GM19099 (cell line): ENCODE data around the gene HBB.
"Not testable (repeated sequence)": the region's sequence is repeated elsewhere in the genome, so short reads cannot be mapped to it uniquely, and the experiment has no call there.

Experiments
- POLR2A ChIP-seq: IDR thresholded peaks from 3 replicates; pipeline ENCODE4 v1.6.1; 2011; ENCODE audit warnings: low read depth; ENCODE audit not compliant: insufficient read length; ENCODE audit errors: extremely low read depth

HBB gene

DNA sequence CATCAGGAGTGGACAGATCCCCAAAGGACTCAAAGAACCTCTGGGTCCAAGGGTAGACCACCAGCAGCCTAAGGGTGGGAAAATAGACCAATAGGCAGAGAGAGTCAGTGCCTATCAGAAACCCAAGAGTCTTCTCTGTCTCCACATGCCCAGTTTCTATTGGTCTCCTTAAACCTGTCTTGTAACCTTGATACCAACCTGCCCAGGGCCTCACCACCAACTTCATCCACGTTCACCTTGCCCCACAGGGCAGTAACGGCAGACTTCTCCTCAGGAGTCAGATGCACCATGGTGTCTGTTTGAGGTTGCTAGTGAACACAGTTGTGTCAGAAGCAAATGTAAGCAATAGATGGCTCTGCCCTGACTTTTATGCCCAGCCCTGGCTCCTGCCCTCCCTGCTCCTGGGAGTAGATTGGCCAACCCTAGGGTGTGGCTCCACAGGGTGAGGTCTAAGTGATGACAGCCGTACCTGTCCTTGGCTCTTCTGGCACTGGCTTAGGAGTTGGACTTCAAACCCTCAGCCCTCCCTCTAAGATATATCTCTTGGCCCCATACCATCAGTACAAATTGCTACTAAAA, at the start of gene HBB:
TSS of gene HBB (minus strand) at position 340 of the 579 bp plus-strand sequence. CDS start at position 290, 50 bp downstream.
- no peak for TF ChIP-seq POLR2A

DNA sequence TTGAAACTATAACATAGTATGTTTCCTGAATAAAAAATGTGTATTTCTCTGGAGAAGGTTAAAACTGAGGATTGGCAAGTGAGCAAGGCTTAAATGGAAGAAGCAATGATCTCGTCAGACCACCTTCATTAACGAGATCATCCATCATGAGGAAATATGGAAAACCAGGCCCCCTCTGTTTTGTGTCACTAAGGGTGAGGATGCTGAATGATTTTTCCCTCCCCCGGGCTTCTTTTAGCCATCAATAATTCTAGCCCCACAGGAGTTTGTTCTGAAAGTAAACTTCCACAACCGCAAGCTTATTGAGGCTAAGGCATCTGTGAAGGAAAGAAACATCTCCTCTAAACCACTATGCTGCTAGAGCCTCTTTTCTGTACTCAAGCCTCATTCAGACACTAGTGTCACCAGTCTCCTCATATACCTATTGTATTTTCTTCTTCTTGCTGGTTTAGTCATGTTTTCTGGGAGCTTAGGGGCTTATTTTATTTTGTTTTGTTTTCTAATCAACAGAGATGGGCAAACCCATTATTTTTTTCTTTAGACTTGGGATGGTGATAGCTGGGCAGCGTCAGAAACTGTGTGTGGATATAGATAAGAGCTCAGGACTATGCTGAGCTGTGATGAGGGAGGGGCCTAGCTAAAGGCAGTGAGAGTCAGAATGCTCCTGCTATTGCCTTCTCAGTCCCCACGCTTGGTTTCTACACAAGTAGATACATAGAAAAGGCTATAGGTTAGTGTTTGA, 48.7 kb upstream of the HBB start:
- TF ChIP-seq POLR2A = no peak

DNA sequence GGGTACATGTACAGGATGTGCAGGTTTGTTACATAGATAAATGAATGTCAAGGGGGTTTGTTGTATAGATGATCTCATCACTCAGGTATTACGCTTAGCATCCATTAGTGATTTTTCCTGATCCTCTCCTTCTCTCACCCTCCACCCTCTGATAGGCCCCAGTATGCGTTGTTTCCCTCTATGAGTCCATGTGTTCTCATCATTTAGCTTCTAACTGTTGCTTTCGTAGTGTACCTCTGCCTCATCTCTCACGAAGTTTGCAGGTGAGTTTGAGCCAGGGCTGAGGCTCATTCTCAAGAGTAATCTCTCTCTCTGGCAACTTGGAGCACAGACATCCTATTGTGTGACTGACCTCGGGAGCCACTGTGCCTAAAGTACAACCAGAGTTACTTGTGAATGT, 47.5 kb upstream of the HBB start:
- TF ChIP-seq POLR2A = no peak

DNA sequence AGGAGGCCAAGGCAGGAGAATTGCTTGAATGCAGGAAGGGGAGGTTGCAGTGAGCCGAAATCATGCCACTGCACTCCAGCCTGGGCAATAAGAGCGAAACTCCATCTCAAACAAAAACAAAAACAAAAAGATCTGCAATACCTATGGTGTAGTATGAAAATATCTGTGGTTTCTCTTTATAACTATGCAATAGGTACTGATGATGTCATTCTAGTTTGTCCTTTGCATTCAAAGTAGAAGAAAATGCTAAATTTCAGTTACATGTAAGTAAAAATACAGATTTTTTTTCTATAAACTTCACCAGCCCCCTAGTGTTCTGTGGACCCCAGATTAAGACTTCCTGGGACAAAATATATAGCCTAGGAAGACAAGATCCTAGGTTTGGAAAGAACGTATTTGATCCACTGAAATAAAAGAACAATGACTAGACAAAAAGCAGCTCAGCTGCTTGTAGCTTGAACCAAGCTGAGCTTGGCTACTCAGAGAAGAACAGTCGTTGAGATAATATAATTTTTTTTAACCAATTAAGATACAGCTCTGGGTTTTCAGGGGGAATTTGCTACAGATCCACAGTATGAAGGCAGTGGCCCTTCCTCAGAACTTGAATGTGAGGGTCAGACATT, 45.6 kb upstream of the HBB start:
- no peak for TF ChIP-seq POLR2A

DNA sequence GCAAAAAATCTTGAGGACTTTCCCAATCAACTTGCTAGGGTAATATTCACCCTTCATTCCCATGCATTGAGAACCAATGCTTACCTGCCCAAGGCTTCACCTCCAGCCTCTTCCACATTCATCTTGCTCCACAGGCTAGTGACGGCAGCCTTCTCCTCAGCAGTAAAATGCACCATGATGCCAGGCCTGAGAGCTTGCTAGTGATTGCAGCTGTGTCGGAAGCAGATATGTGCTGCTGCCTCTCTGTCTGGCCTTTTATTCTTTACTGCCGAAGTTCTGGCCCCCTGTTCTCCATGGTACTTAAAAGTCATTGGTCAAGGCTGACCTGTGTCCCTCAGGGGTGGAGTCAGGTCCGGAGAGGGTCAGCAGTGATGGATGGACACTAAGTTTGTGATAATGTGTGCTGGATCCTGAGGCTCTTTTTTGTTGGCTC, 42.9 kb upstream of the HBB start, which contains the start of gene HBE1:
TSS of gene HBE1 (minus strand) at position 231 of the 433 bp plus-strand sequence. CDS start at position 176, 55 bp downstream.
- TF ChIP-seq POLR2A = no peak

DNA sequence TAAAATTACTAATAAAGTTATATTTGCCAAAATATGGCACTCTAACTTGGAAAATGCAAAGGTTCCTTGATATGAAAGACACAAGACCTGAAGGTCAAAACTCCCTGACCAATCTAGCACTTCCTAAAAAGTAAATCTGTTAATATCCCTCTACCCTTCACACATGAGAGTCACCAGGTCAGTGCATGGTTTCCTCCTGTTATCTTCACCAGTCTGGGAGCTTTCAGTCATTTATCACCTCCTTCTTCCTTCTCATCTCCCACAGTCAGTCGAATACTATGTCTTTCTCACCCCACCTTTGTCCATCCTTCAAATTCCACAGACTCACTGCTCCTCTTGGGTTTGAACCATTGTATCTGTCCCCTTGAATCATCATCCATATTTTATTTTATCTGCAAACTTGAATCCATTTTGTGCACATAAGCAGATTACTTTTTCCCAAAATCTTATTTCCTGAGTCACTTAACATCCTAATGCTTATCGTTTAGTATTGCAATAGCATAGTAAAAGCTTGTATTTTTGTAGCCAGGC, 40.2 kb upstream of the HBB start:
- no peak for TF ChIP-seq POLR2A

DNA sequence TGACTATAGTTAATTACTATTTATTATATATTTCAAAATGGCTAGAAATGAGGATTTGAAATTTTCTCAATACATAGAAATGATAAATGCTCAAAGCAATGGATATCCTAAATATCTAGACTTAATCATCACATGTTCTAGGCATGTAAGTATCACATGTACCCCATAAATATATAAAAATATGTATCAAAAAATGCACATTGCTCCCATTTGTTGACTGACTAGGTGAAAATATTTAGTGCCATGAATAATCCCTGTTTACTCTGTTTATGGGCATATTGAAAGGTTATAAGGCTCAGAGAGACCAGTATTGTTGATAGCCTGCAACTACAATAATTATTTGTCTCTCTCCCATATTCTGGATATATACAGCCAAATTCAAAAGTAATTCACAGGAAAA, 39.7 kb upstream of the HBB start:
- TF ChIP-seq POLR2A = no peak

DNA sequence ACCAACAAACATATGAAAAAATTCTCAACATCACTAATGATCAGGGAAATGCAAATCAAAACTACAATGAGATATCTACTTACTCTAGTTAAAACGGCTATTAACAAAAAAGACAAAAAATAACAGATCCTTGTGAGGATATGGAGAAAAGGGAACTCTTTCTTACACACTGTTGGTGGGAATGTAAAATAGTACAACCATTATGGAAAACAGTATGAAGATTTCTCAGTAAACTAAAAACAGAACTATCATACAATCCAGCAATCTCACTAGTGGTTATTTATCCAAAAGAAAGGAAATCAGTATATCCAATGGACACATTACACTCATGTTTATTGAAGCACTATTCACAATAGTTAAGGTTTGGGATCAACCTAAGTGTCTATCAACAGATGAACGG, 39.0 kb upstream of the HBB start:
- no peak for TF ChIP-seq POLR2A

DNA sequence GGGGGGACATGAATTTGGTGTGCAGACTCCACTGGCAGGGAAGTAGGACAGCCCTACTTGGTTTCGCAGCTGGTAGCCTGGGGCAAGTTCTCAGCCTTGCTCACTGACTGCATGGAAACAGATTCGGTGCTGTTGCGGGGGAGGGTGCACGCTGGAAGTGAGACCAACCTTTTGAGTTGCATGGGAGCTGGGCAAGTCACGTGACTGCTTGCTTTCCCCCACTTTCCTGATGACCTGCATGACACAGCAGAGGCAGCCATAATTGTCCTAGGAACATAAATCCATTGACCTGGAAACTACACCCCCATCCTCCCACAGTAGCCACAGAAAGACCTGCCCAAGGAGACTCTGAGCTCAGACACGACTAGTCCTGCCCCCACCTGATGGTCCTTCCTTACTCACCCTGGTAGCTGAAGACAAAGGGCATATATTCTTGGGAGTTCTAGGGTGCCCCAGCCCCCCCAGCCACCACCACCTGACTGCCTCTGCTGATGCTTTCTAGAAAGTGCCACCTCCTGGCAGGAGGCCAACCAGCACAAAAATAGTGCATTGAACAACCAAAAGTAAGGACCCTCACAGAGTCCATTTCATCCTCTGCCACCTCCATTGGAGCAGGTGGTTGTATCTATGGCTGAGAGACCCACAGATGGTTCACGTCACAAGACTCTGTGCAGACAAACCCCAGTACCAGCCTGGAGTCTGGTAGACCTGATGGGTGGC, 31.8 kb upstream of the HBB start:
- TF ChIP-seq POLR2A = no peak

DNA sequence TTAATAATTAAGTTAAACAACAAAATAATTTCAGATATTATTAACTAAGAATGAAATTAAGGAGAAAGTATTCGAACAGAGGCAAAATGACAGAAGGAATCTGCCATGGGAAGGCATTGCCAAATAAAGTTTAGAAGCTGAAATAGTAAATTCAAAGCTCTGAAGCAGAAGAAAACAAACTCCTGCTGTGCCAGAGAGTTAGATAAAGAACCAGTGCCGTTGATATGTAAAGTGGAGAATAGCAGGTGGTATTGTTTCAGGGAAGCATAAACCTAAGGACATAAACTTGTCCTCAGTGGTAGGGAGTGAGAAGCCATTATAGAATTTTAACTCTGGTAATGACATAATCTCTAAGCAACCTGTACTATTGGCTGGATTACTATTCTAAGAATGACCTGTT, 30.4 kb upstream of the HBB start:
- TF ChIP-seq POLR2A = no peak

DNA sequence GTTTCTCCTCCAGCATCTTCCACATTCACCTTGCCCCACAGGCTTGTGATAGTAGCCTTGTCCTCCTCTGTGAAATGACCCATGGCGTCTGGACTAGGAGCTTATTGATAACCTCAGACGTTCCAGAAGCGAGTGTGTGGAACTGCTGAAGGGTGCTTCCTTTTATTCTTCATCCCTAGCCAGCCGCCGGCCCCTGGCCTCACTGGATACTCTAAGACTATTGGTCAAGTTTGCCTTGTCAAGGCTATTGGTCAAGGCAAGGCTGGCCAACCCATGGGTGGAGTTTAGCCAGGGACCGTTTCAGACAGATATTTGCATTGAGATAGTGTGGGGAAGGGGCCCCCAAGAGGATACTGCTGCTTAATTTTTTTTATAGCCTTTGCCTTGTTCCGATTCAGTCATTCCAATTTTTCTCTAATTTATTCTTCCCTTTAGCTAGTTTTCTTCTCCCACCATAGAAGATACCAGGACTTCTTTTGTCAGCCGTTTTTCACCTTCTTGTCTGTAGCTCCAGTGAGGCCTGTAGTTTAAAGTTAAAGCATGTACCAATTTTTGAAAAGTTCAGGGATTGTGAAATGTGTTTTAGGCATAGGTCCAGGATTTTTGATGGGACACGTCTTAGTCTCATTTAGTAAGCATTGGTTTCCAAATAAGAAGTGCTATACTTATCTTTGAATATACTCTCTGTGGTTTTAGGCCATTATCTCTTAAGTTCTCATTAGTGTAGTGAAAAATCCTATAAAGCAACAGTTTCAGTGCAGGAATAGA, 28.0 kb upstream of the HBB start, which contains the start of gene HBG2:
TSS of gene HBG2 (minus strand) at position 136 of the 768 bp plus-strand sequence. CDS start at position 83, 53 bp downstream.
- TF ChIP-seq POLR2A = not testable (repeated sequence)

DNA sequence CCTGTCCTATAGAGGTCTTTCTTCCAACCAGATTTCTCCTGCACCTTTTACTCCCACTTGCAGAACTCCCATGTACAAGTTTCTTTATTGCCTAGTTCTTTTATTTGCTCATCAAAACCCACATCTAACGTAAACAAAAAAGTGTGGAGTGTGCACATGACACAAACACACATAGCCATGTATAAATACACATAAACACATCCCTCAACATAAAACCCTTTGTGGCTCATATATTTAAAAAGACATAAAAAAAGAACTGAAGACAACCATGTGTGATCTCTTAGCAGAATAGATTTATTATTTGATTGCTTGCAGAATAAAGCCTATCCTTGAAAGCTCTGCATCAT, 26.0 kb upstream of the HBB start:
- no peak for TF ChIP-seq POLR2A

DNA sequence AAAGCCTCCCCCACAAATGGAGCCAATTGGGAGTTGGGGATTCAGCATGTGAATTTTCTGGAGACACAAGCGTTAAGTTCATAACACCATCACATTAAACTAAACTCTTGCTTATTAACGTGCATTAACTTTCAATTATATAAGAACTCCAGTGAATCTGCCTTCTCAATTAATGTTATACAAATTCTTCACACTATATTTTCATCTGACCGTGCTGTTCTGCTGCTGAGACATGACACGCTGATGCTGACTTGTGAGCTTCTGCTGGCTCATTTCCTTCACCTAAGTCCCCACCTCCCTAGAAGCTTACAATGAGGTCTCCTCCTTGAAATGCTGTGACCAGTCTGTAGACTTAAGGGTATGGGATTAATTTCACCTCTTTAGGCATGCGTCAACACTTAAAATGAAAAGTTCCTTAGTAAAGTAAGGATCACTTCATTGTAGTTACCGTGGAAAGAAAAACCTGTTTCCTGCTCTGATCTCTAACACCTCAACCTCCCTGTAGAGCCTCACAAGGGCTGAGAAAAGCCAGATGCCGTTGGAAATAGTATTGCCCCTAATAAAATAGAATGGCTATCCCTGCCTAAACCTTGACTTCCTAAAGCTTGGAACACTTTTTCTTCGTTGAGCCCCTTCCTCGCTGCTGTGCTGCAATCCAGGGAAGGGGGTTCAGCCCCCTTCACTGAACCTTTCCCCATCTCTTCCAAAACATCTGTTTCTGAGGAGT, 25.5 kb upstream of the HBB start:
- no peak for TF ChIP-seq POLR2A

DNA sequence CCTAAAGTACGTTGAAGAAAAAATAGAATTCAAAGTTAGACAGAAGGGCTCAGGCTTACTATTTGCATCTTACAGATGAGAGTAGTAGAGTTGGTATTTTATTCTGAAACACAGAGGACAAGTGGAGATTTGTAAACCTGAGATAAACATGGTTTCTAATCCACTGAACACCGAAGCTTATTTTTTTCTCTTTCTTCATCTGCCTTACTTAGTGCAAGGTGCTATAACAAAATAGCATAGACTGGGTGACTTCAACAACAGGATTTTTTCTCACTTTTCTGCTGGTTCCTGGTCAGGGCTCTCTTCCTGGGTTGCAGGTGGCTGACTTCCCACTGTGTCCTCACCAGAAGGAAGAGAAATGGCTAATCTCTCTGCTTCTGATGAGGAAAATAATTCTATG, 24.9 kb upstream of the HBB start:
- no peak for TF ChIP-seq POLR2A
